ENCODE data around the gene SMYD3. TPM values are rescaled to one million over a fixed set of nuclear protein-coding genes. Genes with fewer than 3 reads are reported as not detected.

SMYD3 gene
- total RNA-seq, 1 donor from 2014 or later: 35.4 TPM

DNA sequence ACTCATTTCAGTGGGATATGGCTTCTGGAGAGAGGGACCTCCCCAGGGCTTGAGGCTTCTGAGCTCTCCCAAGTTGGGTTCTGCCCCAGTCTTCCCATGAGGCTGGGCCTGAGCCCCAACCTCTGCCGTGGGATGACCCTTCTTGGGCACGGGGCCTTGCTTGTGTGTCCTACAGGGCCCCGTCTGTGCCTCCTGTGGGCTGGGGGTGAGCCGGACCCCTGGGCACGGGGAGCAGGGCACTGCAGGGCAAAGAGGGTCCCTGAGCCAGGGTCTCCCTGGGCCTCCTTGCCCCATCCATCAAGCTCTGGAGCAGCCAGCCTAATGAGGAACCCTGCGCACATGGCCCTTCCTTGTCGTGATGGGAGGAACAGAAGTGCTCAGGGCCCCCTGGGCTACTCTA lies 5.2 kb upstream of the SMYD3 start:
- DNase-seq: no peak
- Mint-ChIP-seq H3K9me3 (ENCODE audit: unreplicated experiment) (peaks cover 16% of the 10 kb centered on the region), H3K4me1 (ENCODE audit: low read depth, unreplicated experiment) (peaks cover 3% of the 10 kb centered on the region), H3K36me3 (ENCODE audit: unreplicated experiment) (peaks cover 6% of the 10 kb centered on the region), H3K27me3 (ENCODE audit: unreplicated experiment) (peaks cover 18% of the 10 kb centered on the region), H3K27ac (ENCODE audit: unreplicated experiment) (no peak overlapping the region), H3K4me3 (ENCODE audit: unreplicated experiment) (no peak overlapping the region)
- TF ChIP-seq, protein P1, sequence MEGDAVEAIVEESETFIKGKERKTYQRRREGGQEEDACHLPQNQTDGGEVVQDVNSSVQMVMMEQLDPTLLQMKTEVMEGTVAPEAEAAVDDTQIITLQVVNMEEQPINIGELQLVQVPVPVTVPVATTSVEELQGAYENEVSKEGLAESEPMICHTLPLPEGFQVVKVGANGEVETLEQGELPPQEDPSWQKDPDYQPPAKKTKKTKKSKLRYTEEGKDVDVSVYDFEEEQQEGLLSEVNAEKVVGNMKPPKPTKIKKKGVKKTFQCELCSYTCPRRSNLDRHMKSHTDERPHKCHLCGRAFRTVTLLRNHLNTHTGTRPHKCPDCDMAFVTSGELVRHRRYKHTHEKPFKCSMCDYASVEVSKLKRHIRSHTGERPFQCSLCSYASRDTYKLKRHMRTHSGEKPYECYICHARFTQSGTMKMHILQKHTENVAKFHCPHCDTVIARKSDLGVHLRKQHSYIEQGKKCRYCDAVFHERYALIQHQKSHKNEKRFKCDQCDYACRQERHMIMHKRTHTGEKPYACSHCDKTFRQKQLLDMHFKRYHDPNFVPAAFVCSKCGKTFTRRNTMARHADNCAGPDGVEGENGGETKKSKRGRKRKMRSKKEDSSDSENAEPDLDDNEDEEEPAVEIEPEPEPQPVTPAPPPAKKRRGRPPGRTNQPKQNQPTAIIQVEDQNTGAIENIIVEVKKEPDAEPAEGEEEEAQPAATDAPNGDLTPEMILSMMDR (IDR thresholded peaks at IDR 0.05; ENCODE audit: partially characterized antibody, unreplicated experiment): no peak

DNA sequence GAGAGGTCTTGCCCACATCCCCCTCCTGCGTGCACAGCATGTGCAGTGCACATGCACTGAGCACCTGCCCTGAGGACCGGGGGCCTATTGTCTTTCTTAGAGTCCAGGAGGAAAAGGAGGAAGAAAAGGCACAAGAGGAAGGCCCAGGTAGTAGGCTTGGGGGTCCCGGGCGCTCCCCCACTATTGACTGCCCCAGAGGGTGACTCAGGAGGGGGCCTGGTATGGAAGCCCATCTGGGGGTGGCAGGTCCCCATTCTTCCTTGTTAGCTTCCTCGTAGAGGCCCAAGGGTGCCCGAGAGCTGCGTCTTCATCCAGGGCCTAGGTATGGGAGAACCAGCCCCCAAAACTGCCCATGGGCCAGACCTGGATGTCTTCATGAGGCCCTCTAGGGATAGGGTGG lies 4.1 kb upstream of the SMYD3 start:
- no peak overlapping the region for H3K27ac Mint-ChIP-seq (ENCODE audit: unreplicated experiment)
- DNase-seq: no peak
- TF ChIP-seq, protein P1 (IDR thresholded peaks at IDR 0.05; ENCODE audit: partially characterized antibody, unreplicated experiment): no peak
- no peak overlapping the region for H3K4me3 Mint-ChIP-seq (ENCODE audit: unreplicated experiment)
- peaks cover 18% of the 10 kb centered on the region for H3K27me3 Mint-ChIP-seq (ENCODE audit: unreplicated experiment)
- peaks cover 6% of the 10 kb centered on the region for H3K36me3 Mint-ChIP-seq (ENCODE audit: unreplicated experiment)
- peaks cover 6% of the 10 kb centered on the region for H3K4me1 Mint-ChIP-seq (ENCODE audit: low read depth, unreplicated experiment)
- peaks cover 13% of the 10 kb centered on the region for H3K9me3 Mint-ChIP-seq (ENCODE audit: unreplicated experiment)

DNA sequence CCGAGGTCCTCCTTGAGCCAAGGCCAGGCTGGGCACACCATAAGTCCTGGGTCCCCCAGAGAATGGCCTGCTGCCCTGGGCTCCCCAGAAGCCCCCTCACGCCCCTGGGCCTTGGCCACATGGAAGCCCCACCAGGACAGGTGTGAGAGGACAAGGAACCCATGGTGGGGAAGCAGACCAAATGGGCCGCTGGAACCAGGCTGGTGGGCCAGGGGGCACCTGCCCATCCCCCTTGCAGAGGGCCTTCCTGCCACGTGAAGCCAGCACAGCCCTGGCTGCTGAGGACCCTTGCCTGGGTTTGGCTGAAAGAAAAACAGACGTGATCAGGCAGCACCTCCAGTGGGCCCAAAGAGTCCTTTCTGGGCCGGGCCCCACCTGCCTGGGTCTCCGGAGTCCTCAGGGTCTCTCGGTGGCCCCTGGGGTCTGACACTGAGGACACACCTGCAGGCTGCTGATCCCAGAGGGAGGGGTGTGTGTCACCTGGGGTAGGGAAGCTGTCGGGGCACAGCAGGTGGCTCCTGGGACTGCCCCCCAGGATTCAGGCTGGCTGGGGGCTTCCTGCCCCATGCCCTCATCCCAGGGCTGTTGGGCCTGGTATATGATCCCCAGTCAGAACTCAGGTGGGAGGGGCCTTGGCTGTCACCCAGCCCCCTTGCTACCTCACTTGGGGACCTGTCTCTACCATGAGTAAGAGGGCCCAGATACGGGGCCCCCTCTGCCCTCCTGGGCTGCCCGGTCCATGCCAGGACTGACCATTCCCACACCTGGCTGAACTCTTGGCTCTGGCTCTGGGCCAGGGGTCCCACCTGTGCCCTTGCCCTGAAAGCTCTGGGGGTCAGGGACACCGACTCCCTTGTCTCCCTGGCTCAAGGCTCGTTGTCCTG lies 3.3 kb upstream of the SMYD3 start:
- H3K27me3 Mint-ChIP-seq (ENCODE audit: unreplicated experiment): peaks cover 18% of the 10 kb centered on the region
- H3K36me3 Mint-ChIP-seq (ENCODE audit: unreplicated experiment): peaks cover 6% of the 10 kb centered on the region
- H3K9me3 Mint-ChIP-seq (ENCODE audit: unreplicated experiment): peaks cover 13% of the 10 kb centered on the region
- DNase-seq: no peak
- H3K27ac Mint-ChIP-seq (ENCODE audit: unreplicated experiment): no peak overlapping the region
- H3K4me3 Mint-ChIP-seq (ENCODE audit: unreplicated experiment): no peak overlapping the region
- H3K4me1 Mint-ChIP-seq (ENCODE audit: low read depth, unreplicated experiment): peaks cover 7% of the 10 kb centered on the region
- TF ChIP-seq, protein P1 (IDR thresholded peaks at IDR 0.05; ENCODE audit: partially characterized antibody, unreplicated experiment): no peak

DNA sequence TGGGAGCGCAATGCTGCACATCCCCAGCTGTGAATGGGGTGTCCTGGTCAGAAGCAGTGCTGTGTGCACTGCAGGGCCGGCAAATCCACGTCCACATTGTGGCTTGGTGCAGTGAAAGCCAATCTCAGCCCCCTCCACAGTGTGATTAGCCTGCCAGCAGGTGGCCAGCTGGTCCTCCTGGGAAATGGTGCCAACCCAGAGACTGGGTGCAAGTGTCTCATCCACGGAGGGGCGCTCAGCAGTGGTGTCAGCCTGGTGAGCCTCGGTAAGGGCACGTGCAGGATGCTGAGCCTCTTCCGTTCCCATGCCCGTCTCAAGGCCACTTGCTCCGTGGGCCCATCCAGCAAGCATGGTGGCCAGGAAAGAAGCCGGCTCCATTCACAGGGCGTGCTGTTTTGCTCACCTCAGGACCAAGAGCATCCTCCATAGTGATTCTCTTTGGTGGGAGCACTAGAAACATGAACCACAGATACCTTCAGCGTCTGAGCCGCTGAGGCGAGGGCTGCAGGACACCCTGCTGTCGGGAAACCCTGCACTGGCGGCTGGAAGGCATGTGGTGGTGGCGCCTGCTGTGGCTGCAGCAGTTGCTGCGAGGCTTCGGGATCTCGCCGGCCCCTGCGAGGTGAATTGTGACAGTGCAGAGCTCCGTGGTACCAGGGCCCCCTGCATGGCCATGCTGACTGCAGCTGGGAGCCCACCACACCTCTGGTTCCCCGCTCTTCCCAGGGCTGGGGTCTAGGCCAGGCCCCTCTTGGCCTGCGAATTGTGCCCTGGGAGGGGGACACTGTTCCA lies 2.0 kb upstream of the SMYD3 start:
- Mint-ChIP-seq H3K4me1 (ENCODE audit: low read depth, unreplicated experiment) (peaks cover 7% of the 10 kb centered on the region), H3K27me3 (ENCODE audit: unreplicated experiment) (peaks cover 10% of the 10 kb centered on the region)

More for the DNA sequence above, 2.0 kb upstream of the SMYD3 start:
- Mint-ChIP-seq H3K36me3 (ENCODE audit: unreplicated experiment) (no peaks in the 10 kb centered on the region), H3K9me3 (ENCODE audit: unreplicated experiment) (peaks cover 5% of the 10 kb centered on the region), H3K27ac (ENCODE audit: unreplicated experiment) (no peak overlapping the region), H3K4me3 (ENCODE audit: unreplicated experiment) (no peak overlapping the region)
- DNase-seq: no peak
- TF ChIP-seq, protein P1 (IDR thresholded peaks at IDR 0.05; ENCODE audit: partially characterized antibody, unreplicated experiment): no peak
